NCI-H748 (cell line): ENCODE measurements around the gene LRRC66.

ENCODE experiments used
- DNase-seq: peaks from one replicate; lab custom pipeline; 2025; ENCODE audit not compliant: unreplicated experiment; lab: John Stamatoyannopoulos, UW

The LRRC66 gene, protein sequence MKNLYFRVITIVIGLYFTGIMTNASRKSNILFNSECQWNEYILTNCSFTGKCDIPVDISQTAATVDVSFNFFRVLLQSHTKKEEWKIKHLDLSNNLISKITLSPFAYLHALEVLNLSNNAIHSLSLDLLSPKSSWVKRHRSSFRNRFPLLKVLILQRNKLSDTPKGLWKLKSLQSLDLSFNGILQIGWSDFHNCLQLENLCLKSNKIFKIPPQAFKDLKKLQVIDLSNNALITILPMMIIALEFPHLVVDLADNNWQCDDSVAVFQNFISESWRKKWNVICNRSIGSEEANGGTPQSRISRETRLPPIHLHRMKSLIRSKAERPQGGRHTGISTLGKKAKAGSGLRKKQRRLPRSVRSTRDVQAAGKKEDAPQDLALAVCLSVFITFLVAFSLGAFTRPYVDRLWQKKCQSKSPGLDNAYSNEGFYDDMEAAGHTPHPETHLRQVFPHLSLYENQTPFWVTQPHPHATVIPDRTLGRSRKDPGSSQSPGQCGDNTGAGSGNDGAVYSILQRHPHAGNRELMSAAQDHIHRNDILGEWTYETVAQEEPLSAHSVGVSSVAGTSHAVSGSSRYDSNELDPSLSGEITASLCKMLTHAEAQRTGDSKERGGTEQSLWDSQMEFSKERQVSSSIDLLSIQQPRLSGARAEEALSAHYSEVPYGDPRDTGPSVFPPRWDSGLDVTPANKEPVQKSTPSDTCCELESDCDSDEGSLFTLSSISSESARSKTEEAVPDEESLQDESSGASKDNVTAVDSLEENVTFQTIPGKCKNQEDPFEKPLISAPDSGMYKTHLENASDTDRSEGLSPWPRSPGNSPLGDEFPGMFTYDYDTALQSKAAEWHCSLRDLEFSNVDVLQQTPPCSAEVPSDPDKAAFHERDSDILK

GRCh38 chr4:52019936-52020657 is at the start of gene LRRC66:
TSS of gene LRRC66 (minus strand) at chr4:52020363. CDS start at chr4:52017613, 2,750 bp downstream.
- DNase-seq = no peak

- no peak for DNase-seq
These were observed 49.4 kb upstream of the LRRC66 start for GRCh38 chr4:52069571-52069970.

- DNase-seq = no peak
These were observed 39.2 kb upstream of the LRRC66 start for GRCh38 chr4:52059372-52059771.

DNA sequence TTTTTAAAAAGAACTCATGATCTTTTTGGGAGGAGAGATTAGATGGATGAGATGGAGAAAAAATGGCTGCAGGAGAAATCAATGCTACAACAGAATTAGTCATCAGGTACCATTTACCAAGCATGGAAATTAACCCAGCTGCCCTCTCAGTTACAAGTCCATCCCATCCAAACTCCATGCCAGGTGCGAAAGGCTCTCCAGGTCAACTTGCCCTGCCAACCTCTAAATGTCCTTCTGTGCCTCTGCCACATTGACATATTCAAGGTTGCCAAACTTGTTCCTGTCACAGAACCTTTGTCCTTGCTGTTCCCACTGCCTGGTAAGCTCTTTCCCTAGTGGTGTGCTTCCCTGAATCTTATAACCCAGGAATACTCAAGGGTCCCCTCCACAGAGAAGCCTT is 38.1 kb upstream of the LRRC66 start:
- no peak for DNase-seq

- DNase-seq = no peak
These were observed 37.0 kb upstream of the LRRC66 start for GRCh38 chr4:52057196-52057595.

GRCh38 chr4:52054254-52054653 is 34.1 kb upstream of the LRRC66 start:
- DNase-seq = no peak

DNA sequence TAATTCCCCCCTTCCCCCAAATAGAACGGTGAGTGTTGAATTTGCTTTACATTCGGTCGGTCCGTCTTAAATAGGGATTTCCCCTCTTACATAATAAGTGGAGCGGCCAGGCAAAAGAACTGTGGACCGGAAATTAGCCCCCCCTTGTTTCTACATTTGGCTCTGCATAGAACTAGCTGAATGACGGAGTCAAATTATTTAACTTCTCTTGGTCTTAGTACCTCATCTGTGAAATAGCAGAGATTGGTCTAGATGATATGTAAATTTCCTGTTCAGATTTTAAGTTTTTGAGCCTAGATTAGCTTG is 32.3 kb upstream of the LRRC66 start:
- DNase-seq = peak; percentile 16

- DNase-seq = peak; percentile 93
These were observed 31.7 kb upstream of the LRRC66 start for GRCh38 chr4:52051615-52052474.

DNA sequence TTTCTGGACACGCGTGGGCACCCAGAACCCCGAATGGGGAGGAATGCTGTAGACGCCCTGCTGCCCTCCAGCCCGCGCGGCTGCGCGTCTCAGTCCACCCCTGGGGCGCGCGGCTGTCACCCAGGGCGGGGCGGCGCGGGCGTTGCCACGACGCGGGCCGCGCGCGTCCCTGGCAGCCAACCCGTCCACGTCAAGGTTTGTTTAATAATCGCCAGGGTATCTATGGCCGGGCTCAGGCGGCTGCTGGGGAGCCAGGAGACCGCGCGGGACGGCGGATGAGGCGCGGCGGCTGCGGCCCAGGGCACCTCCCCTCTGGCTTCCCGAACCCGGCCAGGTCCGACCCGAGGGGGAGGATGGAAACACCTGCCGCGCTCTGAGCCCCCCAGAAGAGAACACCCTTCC is 31.1 kb upstream of the LRRC66 start, which contains the start of gene SPATA18:
Gene SPATA18, plus strand, starts transcription at position 92 of the 402 bp plus-strand sequence. CDS start 401 bp downstream, outside the sequence.
- peak; percentile 45 for DNase-seq

- DNase-seq = no peak
These were observed 29.1 kb upstream of the LRRC66 start for GRCh38 chr4:52049266-52049665.

- DNase-seq = no peak
These were observed 24.9 kb upstream of the LRRC66 start for GRCh38 chr4:52045028-52045427.

DNA sequence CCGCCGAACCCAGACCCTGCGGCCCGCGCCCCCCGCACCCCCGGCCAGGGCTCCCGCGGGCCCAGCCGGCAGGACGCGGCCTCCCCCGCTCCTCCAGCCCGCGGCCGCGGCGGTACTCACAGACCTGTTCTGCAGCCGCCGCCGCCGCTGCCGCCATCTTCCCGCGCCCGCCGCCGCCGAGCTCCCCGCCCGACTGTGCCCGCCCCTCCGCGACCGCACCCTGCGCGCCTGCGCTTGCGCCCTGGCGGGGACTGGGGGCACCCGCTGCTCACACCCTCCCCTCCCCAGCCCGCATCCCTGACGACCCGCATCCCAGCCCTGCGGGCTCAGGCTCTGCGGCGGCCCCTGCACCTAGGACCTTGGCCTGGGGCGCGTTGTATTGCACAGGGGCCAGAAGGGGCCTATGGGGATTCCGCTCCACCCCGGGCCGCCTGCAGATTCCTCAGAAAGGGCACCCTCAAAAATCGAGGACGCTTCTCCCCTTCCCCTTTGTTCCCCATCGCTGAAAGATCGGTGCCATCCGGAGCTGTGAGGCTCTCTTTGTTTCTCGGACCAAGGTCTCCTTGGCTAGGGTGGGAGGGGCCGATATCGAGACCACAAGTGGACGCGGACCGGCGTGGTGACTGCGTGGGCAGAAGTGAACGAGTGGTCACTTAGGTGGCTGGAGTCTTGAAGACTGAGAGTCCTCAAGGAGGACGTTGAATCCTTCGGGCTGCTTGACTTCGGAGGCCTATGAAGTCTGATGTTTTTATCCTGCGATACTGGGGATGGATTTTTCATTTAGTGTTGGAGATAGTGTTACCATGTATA is 18.1 kb upstream of the LRRC66 start, which contains the start of gene SGCB:
Gene SGCB, minus strand, starts transcription at position 197 of the 810 bp plus-strand sequence. Its CDS starts 40 bp downstream, at position 157.
- peak; percentile 77 for DNase-seq

DNA sequence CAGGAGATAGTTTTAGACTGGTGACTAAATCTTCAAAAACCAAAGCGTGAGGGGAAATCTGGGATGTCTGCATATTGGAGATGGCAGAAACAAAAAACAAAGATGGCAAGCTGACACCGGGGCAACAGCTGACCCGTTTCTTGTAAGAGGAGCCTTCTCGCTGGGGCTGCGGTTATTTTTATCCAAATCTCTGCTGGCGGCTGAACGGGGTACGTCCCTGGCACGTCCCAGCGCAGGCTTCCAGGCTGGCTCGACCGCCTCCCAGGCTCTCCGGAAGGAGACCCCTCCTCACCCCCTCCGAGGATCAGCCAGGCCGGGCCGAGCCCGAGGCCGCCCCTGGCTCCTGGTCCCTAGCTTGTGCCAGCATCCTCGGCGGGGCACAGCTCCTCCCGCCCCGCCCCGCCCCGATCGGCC is 17.5 kb upstream of the LRRC66 start:
- peak; percentile 62 for DNase-seq

- DNase-seq = no peak
These were observed 16.8 kb upstream of the LRRC66 start for GRCh38 chr4:52036886-52037530.

GRCh38 chr4:52035190-52035589 is 15.0 kb upstream of the LRRC66 start:
- DNase-seq = no peak

GRCh38 chr4:52032005-52032404 is 11.8 kb upstream of the LRRC66 start:
- DNase-seq = no peak

- DNase-seq = no peak
These were observed 8.8 kb upstream of the LRRC66 start for GRCh38 chr4:52028970-52029369.

GRCh38 chr4:52017814-52018213 is 2.3 kb downstream of the LRRC66 start:
- DNase-seq = no peak

GRCh38 chr4:52016981-52017380 is 3.2 kb downstream of the LRRC66 start:
- no peak for DNase-seq
